Inflammatory macrophage (primary cell): ENCODE measurements around the gene MITF.
A peak's percentile ranks its signal among the peaks of the same experiment; 100 is the strongest.

Source experiments
- DNase-seq, 2 donors: peaks; one replicate each; pipeline ENCODE4 v3.0.0-alpha.2; 2020 to 2022

MITF gene

GRCh38 chr3:69729147-69729919 lies 9.9 kb upstream of the MITF start:
- DNase-seq, result no peak

- no peak for DNase-seq
These were observed 8.2 kb upstream of the MITF start for GRCh38 chr3:69731080-69731479.

GRCh38 chr3:69735893-69736292 lies 3.4 kb upstream of the MITF start:
- no peak for DNase-seq

GRCh38 chr3:69737392-69737791 lies 1.9 kb upstream of the MITF start:
- DNase-seq, result no peak

GRCh38 chr3:69738315-69738714 lies 949 bp upstream of the MITF start:
- peak; percentile 80 to 95 for DNase-seq

- no peak for DNase-seq
These were observed 433 bp upstream of the MITF start for GRCh38 chr3:69738859-69739203.

- peak; percentile 60 to 61 for DNase-seq
These were observed 1.1 kb downstream of the MITF start for GRCh38 chr3:69740103-69741021.

GRCh38 chr3:69741032-69741767 lies 1.9 kb downstream of the MITF start:
- DNase-seq, result no peak

- no peak for DNase-seq
These were observed 3.1 kb downstream of the MITF start for GRCh38 chr3:69742391-69742790.

- peak; percentile 56 for DNase-seq
These were observed 5.0 kb downstream of the MITF start for GRCh38 chr3:69743975-69744906.

- no peak for DNase-seq
These were observed 6.2 kb downstream of the MITF start for GRCh38 chr3:69745505-69745904.

GRCh38 chr3:69746119-69746518 lies 6.9 kb downstream of the MITF start:
- DNase-seq, result peak; percentile 45 to 53

- DNase-seq, result peak; percentile 94 to 95
These were observed 8.4 kb downstream of the MITF start for GRCh38 chr3:69747511-69748258.

- peak; percentile 84 to 90 for DNase-seq
These were observed 9.2 kb downstream of the MITF start for GRCh38 chr3:69748503-69748902.

- no peak for DNase-seq
These were observed 10.2 kb downstream of the MITF start for GRCh38 chr3:69749461-69749860.

- peak in 1 of 2 donors; percentile 36 for DNase-seq
These were observed 11.3 kb downstream of the MITF start for GRCh38 chr3:69750549-69750948.

- DNase-seq, result peak; percentile 66 to 76
These were observed 11.8 kb downstream of the MITF start for GRCh38 chr3:69751074-69751476.

- peak; percentile 57 to 69 for DNase-seq
These were observed 13.0 kb downstream of the MITF start for GRCh38 chr3:69752241-69752640.

GRCh38 chr3:69753179-69753775 lies 14.0 kb downstream of the MITF start:
- DNase-seq, result no peak

GRCh38 chr3:69755795-69756194 lies 16.5 kb downstream of the MITF start:
- DNase-seq, result no peak
